ENCODE data around the gene ABCC6. TPM values are rescaled to one million over a fixed set of nuclear protein-coding genes. Genes with fewer than 3 reads are reported as not detected.
"Not testable (repeated sequence)": the region's sequence is repeated elsewhere in the genome, so short reads cannot be mapped to it uniquely, and the experiment has no call there.

The ABCC6 gene
- total RNA-seq, 3 donors from 2014 or later = not detected

DNA sequence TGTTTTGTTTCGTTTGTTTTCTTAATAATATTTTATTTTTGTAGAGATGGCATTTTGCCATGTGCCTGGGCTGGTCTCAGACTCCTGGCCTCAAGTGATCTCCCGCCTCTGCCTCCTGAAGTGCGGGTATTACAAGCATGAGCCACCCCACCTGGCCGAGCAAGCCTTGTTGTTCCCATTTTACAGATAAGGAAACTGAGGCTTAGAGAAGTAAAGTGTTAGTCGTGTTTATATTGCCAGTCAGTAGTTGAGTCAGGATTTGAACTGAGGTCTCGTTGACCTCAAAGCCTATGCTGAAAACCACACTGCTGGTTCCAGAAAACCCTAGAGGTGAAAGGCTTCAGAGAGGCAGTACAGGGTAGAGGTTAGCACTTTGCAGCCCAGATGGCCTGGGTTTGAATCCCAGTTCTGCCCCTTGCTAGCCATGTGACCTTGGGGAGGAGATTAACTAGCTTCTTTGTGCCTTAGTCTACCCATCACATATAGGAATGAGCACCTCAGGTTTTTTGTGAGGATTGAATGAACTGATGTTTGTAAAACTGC lies 102.0 kb downstream of the ABCC6 start:
- DNase-seq (no peak), ATAC-seq (no peak)
- H3K4me3 Mint-ChIP-seq = no peak overlapping the region
- H3K4me1 Mint-ChIP-seq (ENCODE audit: low read depth) = no peaks in the 10 kb centered on the region
- no peaks in the 10 kb centered on the region for H3K27me3 Mint-ChIP-seq (ENCODE audit: low read depth)
- peaks cover 70% of the 10 kb centered on the region for H3K36me3 Mint-ChIP-seq (ENCODE audit: insufficient read depth)
- peaks cover 23% of the 10 kb centered on the region for H3K9me3 Mint-ChIP-seq

DNA sequence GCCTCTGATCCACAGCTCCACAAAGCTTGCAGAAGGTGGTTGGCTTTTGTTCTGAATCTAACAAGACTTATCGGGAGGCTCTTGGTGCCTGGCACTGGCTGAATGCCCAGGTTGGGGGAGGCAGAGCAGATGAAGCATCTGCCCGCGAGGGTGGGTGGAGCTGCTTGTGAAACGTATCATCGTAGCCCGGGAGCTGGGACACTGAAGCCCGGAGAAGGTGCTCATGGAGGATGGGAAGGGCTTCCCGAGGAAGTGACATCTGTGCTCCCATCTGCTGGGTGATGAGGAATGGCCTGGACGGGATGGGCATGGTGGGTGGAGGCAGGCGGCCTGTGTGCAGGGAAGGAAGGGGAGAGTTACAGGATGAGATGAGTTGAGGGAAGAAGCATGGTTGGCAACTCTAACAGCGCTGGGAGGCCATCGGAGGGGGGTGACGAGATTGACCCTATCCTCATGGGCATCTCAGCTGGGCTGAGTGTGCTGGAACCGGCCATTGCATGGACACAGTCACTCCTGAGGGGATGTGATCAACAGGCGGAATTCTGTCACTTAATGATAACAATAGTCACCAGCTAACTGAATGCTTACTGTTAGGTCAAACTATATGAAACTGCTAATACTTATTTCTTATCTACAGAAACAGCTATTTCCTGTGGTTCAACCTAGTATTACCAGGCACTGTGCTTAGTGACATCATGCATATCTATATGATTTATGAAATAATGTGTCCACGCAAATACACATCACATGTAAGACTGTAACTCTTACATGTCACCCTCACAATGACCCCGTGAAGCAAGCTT lies 102.7 kb downstream of the ABCC6 start:
- DNase-seq (no peak), ATAC-seq (no peak)
- peaks cover 23% of the 10 kb centered on the region for H3K9me3 Mint-ChIP-seq
- no peak overlapping the region for H3K4me3 Mint-ChIP-seq
- H3K27me3 Mint-ChIP-seq (ENCODE audit: low read depth) = no peaks in the 10 kb centered on the region
- no peaks in the 10 kb centered on the region for H3K4me1 Mint-ChIP-seq (ENCODE audit: low read depth)
- peaks cover 68% of the 10 kb centered on the region for H3K36me3 Mint-ChIP-seq (ENCODE audit: insufficient read depth)

DNA sequence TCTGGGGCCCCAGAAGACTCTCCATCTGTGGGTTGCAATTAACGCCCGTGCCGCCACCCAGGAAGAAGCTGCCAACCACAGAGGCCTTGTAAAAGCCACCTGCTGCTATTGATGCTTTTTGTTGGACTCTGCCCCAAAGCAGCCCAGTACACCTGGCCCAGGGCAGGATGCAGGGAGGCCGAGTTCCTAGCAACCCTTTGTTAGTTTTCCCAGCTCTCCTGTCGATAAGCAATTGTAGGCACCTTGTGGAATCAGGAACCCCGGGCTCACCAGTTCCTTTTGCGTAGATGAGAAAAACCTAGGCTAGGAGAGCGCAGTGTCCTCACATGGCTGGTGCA lies 103.3 kb downstream of the ABCC6 start:
- no peak for ATAC-seq
- DNase-seq = no peak
- H3K4me1 Mint-ChIP-seq (ENCODE audit: low read depth) = no peaks in the 10 kb centered on the region
- H3K4me3 Mint-ChIP-seq = no peak overlapping the region
- H3K27me3 Mint-ChIP-seq (ENCODE audit: low read depth) = no peaks in the 10 kb centered on the region
- peaks cover 70% of the 10 kb centered on the region for H3K36me3 Mint-ChIP-seq (ENCODE audit: insufficient read depth)
- H3K9me3 Mint-ChIP-seq = peaks cover 23% of the 10 kb centered on the region

DNA sequence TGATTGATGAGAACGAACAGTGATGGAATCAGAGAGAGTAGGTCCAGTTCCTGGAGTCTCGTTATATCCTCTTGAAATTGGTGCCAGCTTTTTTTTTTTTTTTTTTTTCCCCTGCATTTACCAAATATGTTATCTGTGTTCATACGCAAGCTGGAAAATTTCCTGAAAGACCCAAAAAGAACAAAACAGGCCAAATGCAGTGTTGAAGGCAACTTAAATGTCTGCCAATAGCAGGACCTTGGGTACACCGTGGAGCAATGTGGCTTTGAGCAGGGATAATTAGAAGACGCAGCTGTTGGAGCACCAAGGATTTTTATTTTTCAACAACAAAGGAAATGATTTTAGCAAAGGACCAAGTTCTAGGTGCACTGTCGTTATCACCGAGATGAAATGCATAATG lies 105.0 kb downstream of the ABCC6 start:
- Mint-ChIP-seq H3K4me3 (no peak overlapping the region), H3K27me3 (ENCODE audit: low read depth) (no peaks in the 10 kb centered on the region), H3K9me3 (peaks cover 12% of the 10 kb centered on the region), H3K4me1 (ENCODE audit: low read depth) (no peaks in the 10 kb centered on the region), H3K36me3 (ENCODE audit: insufficient read depth) (peaks cover 66% of the 10 kb centered on the region)
- DNase-seq = no peak
- no peak for ATAC-seq

DNA sequence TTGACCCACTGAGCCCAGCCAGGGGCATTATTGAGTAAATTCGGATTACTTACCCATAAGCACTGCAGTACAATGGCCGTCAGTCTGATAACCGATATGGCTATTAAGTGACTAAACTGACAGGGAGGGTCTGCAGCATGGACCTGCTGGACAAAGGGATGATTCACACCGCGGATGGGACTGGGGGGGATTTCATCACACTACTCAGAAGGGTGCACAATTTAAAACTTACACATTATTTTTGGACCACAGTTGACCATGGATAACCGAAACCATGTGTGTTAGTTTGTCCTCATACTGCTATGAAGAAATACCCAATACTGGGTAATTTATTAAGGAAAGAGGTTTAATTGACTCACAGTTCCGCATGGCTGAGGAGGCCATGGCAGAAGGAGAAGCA lies 106.5 kb downstream of the ABCC6 start:
- Mint-ChIP-seq H3K4me1 (ENCODE audit: low read depth) (no peaks in the 10 kb centered on the region), H3K9me3 (peaks cover 12% of the 10 kb centered on the region), H3K4me3 (no peak overlapping the region), H3K36me3 (ENCODE audit: insufficient read depth) (peaks cover 64% of the 10 kb centered on the region), H3K27me3 (ENCODE audit: low read depth) (no peaks in the 10 kb centered on the region)
- no peak for DNase-seq
- no peak for ATAC-seq

DNA sequence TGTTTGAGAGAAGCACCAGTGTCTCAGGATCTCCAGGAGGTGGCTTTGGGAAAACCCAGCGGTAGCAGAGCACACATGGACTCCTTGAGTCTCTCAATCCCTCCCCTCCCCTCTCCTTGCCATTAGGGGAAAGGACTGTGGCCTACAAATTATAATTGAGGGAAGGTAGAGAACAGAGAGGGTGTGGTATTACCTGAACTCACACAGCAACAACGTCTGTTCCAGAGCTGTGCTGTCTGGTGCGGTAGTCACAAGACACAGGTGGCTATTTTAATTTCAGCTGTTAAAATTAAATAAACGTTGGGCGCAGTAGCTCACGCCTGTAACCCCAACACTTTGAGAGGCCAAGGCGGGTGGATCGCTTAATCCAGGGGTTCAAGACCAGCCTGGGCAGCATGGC lies 110.2 kb downstream of the ABCC6 start:
- ATAC-seq (no peak), DNase-seq (no peak)
- Mint-ChIP-seq H3K4me1 (ENCODE audit: low read depth) (no peaks in the 10 kb centered on the region), H3K36me3 (ENCODE audit: insufficient read depth) (peaks cover 68% of the 10 kb centered on the region), H3K9me3 (peaks cover 7% of the 10 kb centered on the region), H3K4me3 (no peak overlapping the region), H3K27me3 (ENCODE audit: low read depth) (no peaks in the 10 kb centered on the region)

DNA sequence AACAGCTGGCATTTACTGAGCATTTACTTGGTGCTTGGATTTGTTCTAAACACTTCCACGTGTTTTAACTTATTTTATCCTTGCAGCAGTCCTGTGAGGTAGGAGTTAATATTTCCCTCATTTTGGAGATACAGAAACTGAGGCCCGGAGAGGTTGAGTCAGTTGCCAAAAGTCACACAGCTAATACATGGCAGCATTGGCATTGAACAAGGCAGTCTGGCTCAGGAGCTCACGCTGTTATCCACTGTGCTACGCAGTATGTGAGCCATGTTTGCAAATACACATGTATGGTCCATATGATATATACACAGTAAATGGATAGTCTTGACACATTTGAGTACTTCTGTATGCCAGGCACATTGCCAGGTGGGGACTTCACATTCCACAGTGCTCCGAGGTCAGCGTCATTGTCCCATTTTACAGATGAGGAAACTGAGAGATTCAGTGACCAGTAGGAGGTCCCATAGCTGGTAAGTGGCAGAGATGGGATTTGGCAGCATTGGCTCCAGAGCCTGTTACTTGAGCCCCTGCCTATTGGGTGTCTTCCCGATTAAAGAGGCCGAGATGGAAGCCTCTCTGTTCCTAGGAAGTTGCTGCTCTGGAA lies 110.7 kb downstream of the ABCC6 start:
- H3K36me3 Mint-ChIP-seq (ENCODE audit: insufficient read depth) = peaks cover 67% of the 10 kb centered on the region
- ATAC-seq = no peak

DNA sequence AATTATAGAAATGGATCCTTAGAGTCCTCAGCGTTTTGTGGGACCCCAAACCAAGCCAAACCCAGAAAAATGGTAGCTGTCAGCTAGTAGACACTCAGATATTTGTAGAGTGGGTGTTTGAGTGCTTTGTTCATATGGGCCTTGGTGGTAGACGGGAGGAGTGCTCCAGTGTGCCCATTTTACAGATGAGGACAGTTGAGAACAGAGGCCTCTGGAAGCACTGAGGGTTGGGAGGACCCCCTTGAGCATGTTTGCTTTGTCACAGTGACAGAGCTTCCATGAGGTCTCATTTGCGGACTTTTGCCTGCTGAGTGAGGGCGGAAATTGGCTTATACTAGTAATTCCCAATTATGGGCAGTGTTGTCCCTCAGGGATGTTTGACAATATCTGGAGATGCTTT lies 111.7 kb downstream of the ABCC6 start:
- ATAC-seq (no peak), DNase-seq (no peak)
- Mint-ChIP-seq H3K36me3 (ENCODE audit: insufficient read depth) (peaks cover 61% of the 10 kb centered on the region), H3K27me3 (ENCODE audit: low read depth) (no peaks in the 10 kb centered on the region), H3K4me3 (no peak overlapping the region), H3K4me1 (ENCODE audit: low read depth) (no peaks in the 10 kb centered on the region), H3K9me3 (no peaks in the 10 kb centered on the region)

More for the DNA sequence above, 110.7 kb downstream of the ABCC6 start:
- no peaks in the 10 kb centered on the region for H3K4me1 Mint-ChIP-seq (ENCODE audit: low read depth)
- no peaks in the 10 kb centered on the region for H3K27me3 Mint-ChIP-seq (ENCODE audit: low read depth)
- H3K9me3 Mint-ChIP-seq = peaks cover 4% of the 10 kb centered on the region
- DNase-seq = no peak
- H3K4me3 Mint-ChIP-seq = no peak overlapping the region

DNA sequence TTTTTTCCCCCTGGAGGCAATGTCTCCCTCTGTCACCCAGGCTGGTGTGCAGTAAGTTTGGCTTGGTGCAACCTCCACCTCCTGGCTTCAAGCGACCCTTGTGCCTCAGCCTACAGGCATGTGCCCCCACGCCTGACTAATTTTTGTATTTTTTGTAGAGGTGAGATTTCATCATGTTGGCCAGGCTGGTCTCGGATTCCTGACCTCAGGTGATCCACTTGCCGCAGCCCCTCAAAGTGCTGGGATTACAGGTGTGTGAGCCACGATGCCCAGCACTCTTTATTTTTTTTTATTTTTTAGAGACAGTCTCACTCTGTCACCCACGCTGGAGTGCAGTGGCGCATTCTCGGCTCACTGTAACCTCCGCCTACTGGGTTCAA lies 113.2 kb downstream of the ABCC6 start:
- DNase-seq (no peak), ATAC-seq (no peak)
- H3K4me1 Mint-ChIP-seq (ENCODE audit: low read depth) = no peaks in the 10 kb centered on the region
- peaks cover 58% of the 10 kb centered on the region for H3K36me3 Mint-ChIP-seq (ENCODE audit: insufficient read depth)
- no peaks in the 10 kb centered on the region for H3K27me3 Mint-ChIP-seq (ENCODE audit: low read depth)
- no peaks in the 10 kb centered on the region for H3K9me3 Mint-ChIP-seq
- H3K4me3 Mint-ChIP-seq = no peak overlapping the region

DNA sequence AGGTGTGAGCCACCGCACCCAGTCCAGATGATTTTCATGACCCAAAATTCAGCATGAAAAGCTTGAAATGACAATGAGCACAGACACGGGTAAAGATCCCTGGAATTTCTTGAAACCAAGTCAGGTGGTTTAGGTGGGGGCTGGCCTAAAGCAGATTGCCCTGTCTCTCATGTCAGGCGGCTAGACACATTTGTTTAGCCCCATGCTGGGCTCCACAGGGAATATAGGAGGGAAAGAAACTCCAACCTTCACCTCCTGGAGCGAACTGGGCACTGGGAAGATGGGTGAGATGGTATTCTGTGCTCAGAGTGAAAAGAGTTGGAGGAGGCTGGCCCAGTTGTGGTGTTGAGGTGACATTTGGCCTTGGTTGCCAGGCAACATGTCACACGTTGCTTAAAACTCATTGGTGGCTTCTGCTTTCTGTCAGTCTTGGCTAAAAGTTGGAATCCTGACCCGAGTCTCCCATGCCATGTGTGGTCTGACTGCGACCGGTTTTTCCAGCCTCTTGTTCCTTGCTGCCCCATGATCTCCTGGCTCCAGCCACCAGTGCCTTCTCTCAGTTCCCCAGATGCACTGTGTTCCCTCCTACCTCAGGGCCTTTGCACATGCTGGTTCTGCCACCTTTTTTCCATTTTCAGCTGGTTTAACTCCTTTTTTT lies 113.7 kb downstream of the ABCC6 start:
- peaks cover 53% of the 10 kb centered on the region for H3K36me3 Mint-ChIP-seq (ENCODE audit: insufficient read depth)
- ATAC-seq = no peak
- H3K9me3 Mint-ChIP-seq = no peaks in the 10 kb centered on the region
- no peaks in the 10 kb centered on the region for H3K4me1 Mint-ChIP-seq (ENCODE audit: low read depth)
- no peak for DNase-seq
- H3K4me3 Mint-ChIP-seq = no peak overlapping the region
- H3K27me3 Mint-ChIP-seq (ENCODE audit: low read depth) = no peaks in the 10 kb centered on the region

DNA sequence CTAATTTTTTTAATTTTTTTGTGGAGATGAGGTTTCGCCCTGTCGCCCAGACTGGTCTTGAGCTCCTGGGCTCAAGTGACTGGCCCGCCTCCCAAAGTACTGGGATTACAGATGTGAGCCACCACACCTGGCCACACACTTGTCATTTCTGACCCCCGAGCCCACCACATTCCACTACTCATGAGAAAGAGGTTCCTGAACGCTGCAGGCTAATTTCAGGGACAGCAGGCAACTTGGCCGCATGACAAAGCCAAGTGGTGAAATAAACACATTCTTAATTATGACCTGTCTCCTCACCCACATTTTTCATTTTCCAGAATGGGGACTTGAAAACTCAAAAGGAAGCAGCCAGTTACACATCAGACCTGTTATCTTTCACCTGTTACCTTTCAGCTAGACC lies 114.5 kb downstream of the ABCC6 start:
- ATAC-seq = no peak
- H3K36me3 Mint-ChIP-seq (ENCODE audit: insufficient read depth) = peaks cover 54% of the 10 kb centered on the region
- H3K27me3 Mint-ChIP-seq (ENCODE audit: low read depth) = no peaks in the 10 kb centered on the region

DNA sequence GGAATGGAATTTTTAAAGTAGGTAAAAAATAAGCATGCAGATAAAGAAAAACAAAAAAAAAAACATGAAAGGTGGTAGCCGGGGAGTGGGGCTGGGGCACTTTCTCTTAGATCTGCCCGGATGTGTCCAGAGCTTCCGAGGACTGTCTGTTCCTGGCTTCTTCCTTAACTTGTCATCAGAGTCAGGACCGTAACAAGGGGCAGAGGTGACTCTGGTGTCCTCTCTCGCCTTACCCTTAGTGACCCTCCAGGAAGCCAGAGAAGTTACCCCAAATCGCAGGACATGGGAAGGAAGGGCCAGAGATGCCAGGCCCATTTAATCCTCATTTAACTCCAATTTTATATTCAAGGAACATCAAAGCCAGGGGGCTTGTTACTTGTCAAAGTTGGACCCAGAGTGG lies 115.5 kb downstream of the ABCC6 start:
- no peaks in the 10 kb centered on the region for H3K4me1 Mint-ChIP-seq (ENCODE audit: low read depth)
- H3K36me3 Mint-ChIP-seq (ENCODE audit: insufficient read depth) = peaks cover 54% of the 10 kb centered on the region

More for the DNA sequence above, 114.5 kb downstream of the ABCC6 start:
- H3K4me1 Mint-ChIP-seq (ENCODE audit: low read depth) = no peaks in the 10 kb centered on the region
- DNase-seq = no peak
- no peak overlapping the region for H3K4me3 Mint-ChIP-seq
- H3K9me3 Mint-ChIP-seq = no peaks in the 10 kb centered on the region

DNA sequence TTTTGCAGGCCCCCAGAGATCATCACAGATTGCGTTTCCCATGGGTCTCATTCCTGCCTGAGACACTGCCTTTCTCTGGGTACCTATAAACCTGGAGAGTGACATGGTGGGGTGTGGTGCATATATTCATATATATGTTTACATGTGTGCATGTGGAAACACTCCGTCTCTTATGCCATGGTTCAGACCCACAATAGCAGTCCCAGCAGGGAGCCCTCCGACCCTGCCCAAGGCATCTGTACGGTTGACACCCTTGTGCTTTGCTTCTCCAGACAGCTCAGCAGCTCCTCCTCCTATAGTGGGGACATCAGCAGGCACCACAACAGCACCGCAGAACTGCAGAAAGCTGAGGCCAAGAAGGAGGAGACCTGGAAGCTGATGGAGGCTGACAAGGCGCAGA lies 116.8 kb downstream of the ABCC6 start:
- H3K4me3 Mint-ChIP-seq = no peak overlapping the region
- peaks cover 52% of the 10 kb centered on the region for H3K36me3 Mint-ChIP-seq (ENCODE audit: insufficient read depth)
- no peaks in the 10 kb centered on the region for H3K9me3 Mint-ChIP-seq
- no peak for ATAC-seq
- no peak for DNase-seq
- no peaks in the 10 kb centered on the region for H3K4me1 Mint-ChIP-seq (ENCODE audit: low read depth)
- H3K27me3 Mint-ChIP-seq (ENCODE audit: low read depth) = no peaks in the 10 kb centered on the region

More for the DNA sequence above, 115.5 kb downstream of the ABCC6 start:
- DNase-seq (no peak), ATAC-seq (no peak)
- no peak overlapping the region for H3K4me3 Mint-ChIP-seq
- no peaks in the 10 kb centered on the region for H3K27me3 Mint-ChIP-seq (ENCODE audit: low read depth)
- H3K9me3 Mint-ChIP-seq = no peaks in the 10 kb centered on the region

DNA sequence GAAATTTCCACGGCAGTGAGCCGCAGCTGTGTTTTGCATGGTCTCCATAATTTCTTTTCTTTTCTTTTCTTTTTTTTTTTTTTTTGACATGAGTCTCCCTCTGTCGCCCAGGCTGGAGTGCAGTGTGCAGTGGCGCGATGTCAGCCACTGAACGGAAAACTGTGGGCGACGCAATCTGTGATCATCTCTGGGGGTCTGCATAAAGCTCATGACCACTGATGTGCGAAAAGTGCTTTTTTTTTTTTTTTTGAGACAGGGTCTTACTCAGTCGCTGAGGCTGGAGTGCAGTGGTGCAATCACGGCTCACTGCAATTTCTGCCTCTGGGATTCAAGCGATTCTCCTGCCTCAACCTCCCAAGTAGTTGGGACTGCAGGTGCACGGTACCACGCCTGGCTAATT lies 117.6 kb downstream of the ABCC6 start:
- ATAC-seq = no peak
- H3K27me3 Mint-ChIP-seq (ENCODE audit: low read depth) = no peaks in the 10 kb centered on the region
- H3K4me3 Mint-ChIP-seq = no peak overlapping the region
- no peaks in the 10 kb centered on the region for H3K4me1 Mint-ChIP-seq (ENCODE audit: low read depth)
- DNase-seq = no peak
- H3K36me3 Mint-ChIP-seq (ENCODE audit: insufficient read depth) = peaks cover 48% of the 10 kb centered on the region
- H3K9me3 Mint-ChIP-seq = no peaks in the 10 kb centered on the region

DNA sequence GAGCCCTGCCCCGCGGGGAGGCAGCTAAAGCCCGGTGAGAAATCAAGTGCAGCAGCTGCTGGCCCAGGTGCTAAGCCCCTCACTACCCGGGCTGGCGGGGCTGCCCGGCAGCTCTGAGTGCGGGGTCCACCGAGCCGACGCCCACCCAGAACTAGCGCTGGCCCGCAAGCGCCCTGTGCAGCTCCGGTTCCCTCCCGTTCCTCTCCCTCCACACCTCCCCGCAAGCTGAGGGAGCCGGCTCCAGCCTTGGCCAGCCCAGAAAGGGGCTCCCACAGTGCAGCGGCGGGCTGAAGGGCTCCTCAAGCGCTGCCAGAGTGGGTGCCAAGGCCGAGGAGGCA lies 118.5 kb downstream of the ABCC6 start:
- not testable (repeated sequence) for H3K9me3 Mint-ChIP-seq; H3K4me3 Mint-ChIP-seq; H3K4me1 Mint-ChIP-seq (ENCODE audit: low read depth); DNase-seq; H3K27me3 Mint-ChIP-seq (ENCODE audit: low read depth); ATAC-seq
- H3K36me3 Mint-ChIP-seq (ENCODE audit: insufficient read depth) = peaks cover 44% of the 10 kb centered on the region
